B cell (primary cell): Measurements from ENCODE around the gene ACTC1. TPM values are rescaled to one million over a fixed set of nuclear protein-coding genes. Genes with fewer than 3 reads are reported as not detected.

Source experiments
- ATAC-seq: fragments of 200-7000 bp; cut with Tn5 transposase; one replicate; pipeline ENCODE4 v1.10.0; 2021; ENCODE audit warnings: low read depth, mild to moderate bottlenecking, moderate number of reproducible peaks, moderate library complexity
- CTCF ChIA-PET: fragments of 350-600 bp; sonication (Branson Sonifier 250); formaldehyde crosslinking; loops from one replicate; lab custom pipeline; 2021; ENCODE audit warnings: antibody characterized with exemption, inconsistent platforms; lab: Charles Lee
- POLR2A ChIA-PET: fragments of 350-600 bp; sonication (Branson Sonifier 250); formaldehyde crosslinking; loops from one replicate; lab custom pipeline; 2021; ENCODE audit warnings: antibody characterized with exemption; lab: Charles Lee
- DNase-seq: peaks from one replicate; pipeline ENCODE4 v3.0.0; 2013
- H2AFZ ChIP-seq: 2 replicates; pipeline ENCODE4 v1.6.1; 2012; ENCODE audit warnings: mild to moderate bottlenecking, low read depth, low read length; ENCODE audit not compliant: insufficient read depth, poor library complexity, severe bottlenecking
- H3K27ac ChIP-seq, 2 donors: 1 replicate in 1 of 2; 2 replicates in 1 of 2; pipeline ENCODE4 v1.5.1; 2012 to 2013; ENCODE audit warnings: low read length in 2 of 2, mild to moderate bottlenecking in 2 of 2, moderate library complexity in 1 of 2
- H3K27me3 ChIP-seq, 4 experiments: fragments of 200-600 bp in 1 of 4; sonication (generic) in 1 of 4; replicated peaks in 1 of 4; 1 replicate in 2 of 4; 2 replicates in 2 of 4; pipeline versions ENCODE4 v1.6.1 to v1.7.0; 2013 to 2016; ENCODE audit warnings: low read length in 3 of 4, mild to moderate bottlenecking in 2 of 4, mixed read lengths in 1 of 4, moderate library complexity in 1 of 4; ENCODE audit not compliant: insufficient read depth in 4 of 4, control insufficient read depth in 3 of 4; ENCODE audit errors: control extremely low read depth in 1 of 4
- H3K36me3 ChIP-seq, 2 experiments: replicated peaks in 1 of 2; 1 replicate in 1 of 2; 2 replicates in 1 of 2; pipeline versions ENCODE4 v1.6.1 to v1.7.1; 2013; ENCODE audit warnings: low read length in 1 of 2; ENCODE audit not compliant: insufficient read depth in 2 of 2, control insufficient read depth in 1 of 2; ENCODE audit errors: control extremely low read depth in 1 of 2, extremely low read depth in 1 of 2
- H3K4me1 ChIP-seq, 2 donors: fragments of 200-600 bp in 1 of 2; sonication (generic) in 1 of 2; 1 replicate in 1 of 2; 2 replicates in 1 of 2; pipeline versions ENCODE4 v1.5.1 to v1.6.1; 2013 to 2017; ENCODE audit warnings: low read length in 2 of 2; ENCODE audit not compliant: control insufficient read depth in 2 of 2, insufficient read depth in 2 of 2
- H3K4me2 ChIP-seq: replicated peaks from 2 replicates; pipeline ENCODE3; 2012; ENCODE audit warnings: mild to moderate bottlenecking, low read depth, low read length; ENCODE audit not compliant: poor library complexity, severe bottlenecking
- H3K4me3 ChIP-seq, 5 experiments: fragments of 200-600 bp in 1 of 5; sonication (generic) in 1 of 5; 1 replicate in 3 of 5; 2 replicates in 2 of 5; pipeline versions ENCODE4 v1.5.1 to v1.7.0; 2011 to 2016; ENCODE audit warnings: low read length in 4 of 5, mild to moderate bottlenecking in 4 of 5, low read depth in 2 of 5, control low read depth in 1 of 5, moderate library complexity in 1 of 5; ENCODE audit not compliant: insufficient read depth in 1 of 5; ENCODE audit errors: control extremely low read depth in 1 of 5, extremely low read depth in 1 of 5
- H3K79me2 ChIP-seq: fragments of 200-600 bp; sonication (generic); one replicate; pipeline ENCODE4 v1.6.0; 2016; ENCODE audit warnings: low read length; ENCODE audit not compliant: control insufficient read depth, insufficient read depth
- H3K9ac ChIP-seq: fragments of 200-600 bp; sonication (generic); 2 replicates; pipeline ENCODE4 v1.6.1; 2017; ENCODE audit warnings: mild to moderate bottlenecking, low read length, moderate library complexity
- H3K9me3 ChIP-seq, 3 donors: one replicate each; pipeline versions ENCODE4 v1.6.1 to v1.7.1; 2013; ENCODE audit warnings: low read length in 2 of 3; ENCODE audit not compliant: control insufficient read depth in 2 of 3, insufficient read depth in 1 of 3; ENCODE audit errors: control extremely low read depth in 1 of 3
- H4K20me1 ChIP-seq: 2 replicates; pipeline ENCODE4 v1.6.0; 2012; ENCODE audit warnings: mild to moderate bottlenecking, low read length; ENCODE audit not compliant: insufficient read depth, control insufficient read depth, poor library complexity, severe bottlenecking
- H3K27ac Mint-ChIP-seq: one replicate; pipeline ENCODE4 v1.8.0; 2021; ENCODE audit warnings: mixed read lengths
- H3K27me3 Mint-ChIP-seq: one replicate; pipeline ENCODE4 v1.8.0; 2021; ENCODE audit warnings: mixed read lengths
- H3K4me1 Mint-ChIP-seq: one replicate; pipeline ENCODE4 v1.8.0; 2021; ENCODE audit warnings: mixed read lengths
- H3K4me3 Mint-ChIP-seq: one replicate; pipeline ENCODE4 v1.8.0; 2021; ENCODE audit warnings: mixed read lengths
- H3K9me3 Mint-ChIP-seq: one replicate; pipeline ENCODE4 v1.8.0; 2022; ENCODE audit warnings: mixed read lengths; ENCODE audit not compliant: insufficient read depth
- EZH2 ChIP-seq: IDR thresholded peaks from 2 replicates; pipeline ENCODE4 v1.6.1; 2012; ENCODE audit warnings: borderline replicate concordance, low read depth, mild to moderate bottlenecking, moderate library complexity, low read length; ENCODE audit not compliant: insufficient read depth, poor library complexity, severe bottlenecking
- WGBS: methylation state at CpG from one replicate; pipeline ENCODE4 v1.1.5; 2013; ENCODE audit warnings: missing lambda C conversion rate; ENCODE audit not compliant: insufficient coverage; 5-methylcytosine and 5-hydroxymethylcytosine counted together
- intact Hi-C: fragments of 100-400 bp; cut with micrococcal nuclease; formaldehyde crosslinking; loops from one replicate; pipeline ENCODE4 v1.10.0; 2022
- polyA plus RNA-seq: library from polyadenylated mRNA; depleted of rRNA; stranded (reverse); fragments of >200 nt; gene quantifications from 2 replicates; pipeline ENCODE4 v1.2.3, GENCODE V29; 2012
- total RNA-seq, 2 donors: library from RNA; stranded (reverse); fragments of 120-200 nt in 1 of 2; gene quantifications; 1 replicate in 1 of 2; 2 replicates in 1 of 2; pipeline versions ENCODE4 v1.2.3 to v1.2.4, GENCODE V29; 2013 to 2022
- TF ChIP-seq, protein P1 (sequence below): fragments of 200-600 bp; IDR thresholded peaks from one replicate; pipeline ENCODE4 v1.8.0; 2022; ENCODE audit warnings: antibody characterized with exemption, mild to moderate bottlenecking

Gene ACTC1
- total and polyA plus RNA-seq, 2 donors (not counting 1 experiment from before 2014, with no cell fraction given), result not detected

DNA sequence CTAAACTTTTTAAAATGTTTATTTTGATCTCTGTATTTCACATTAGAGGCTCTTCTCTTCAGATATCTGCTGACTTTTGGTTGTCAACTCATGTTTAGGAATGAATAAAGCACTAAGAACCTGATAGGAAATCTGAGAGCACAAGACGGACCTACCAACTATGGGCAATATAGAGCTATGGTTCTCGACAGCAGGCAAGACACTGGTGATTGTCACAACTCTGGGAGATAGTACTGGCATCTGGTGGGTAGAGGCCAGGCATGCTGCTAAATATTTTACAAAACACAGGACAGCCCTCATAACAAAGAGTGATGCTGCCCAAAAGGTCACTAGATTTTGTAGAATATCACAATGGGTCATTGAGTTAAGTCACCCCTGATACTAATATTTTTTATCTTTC is 23.0 kb downstream of the ACTC1 start:
- Histone ChIP-seq H3K9ac (no peak overlapping the region), H3K4me2 (no peak overlapping the region), H3K4me1 (no peaks in the 10 kb centered on the region), H4K20me1 (no peaks in the 10 kb centered on the region), H3K79me2 (no peaks in the 10 kb centered on the region), H3K36me3 (no peaks in the 10 kb centered on the region), H3K27ac (no peak overlapping the region), H3K27me3 (no peaks in the 10 kb centered on the region), H2AFZ (no peak overlapping the region), H3K9me3 (no peaks in the 10 kb centered on the region), H3K4me3 (no peak overlapping the region)
- no peak for DNase-seq
- no peaks in the 10 kb centered on the region for H3K4me1 Mint-ChIP-seq
- no peak overlapping the region for H3K4me3 Mint-ChIP-seq
- intact Hi-C loops, result no loop called here
- TF ChIP-seq EZH2, result no peak
- TF ChIP-seq, protein P1, sequence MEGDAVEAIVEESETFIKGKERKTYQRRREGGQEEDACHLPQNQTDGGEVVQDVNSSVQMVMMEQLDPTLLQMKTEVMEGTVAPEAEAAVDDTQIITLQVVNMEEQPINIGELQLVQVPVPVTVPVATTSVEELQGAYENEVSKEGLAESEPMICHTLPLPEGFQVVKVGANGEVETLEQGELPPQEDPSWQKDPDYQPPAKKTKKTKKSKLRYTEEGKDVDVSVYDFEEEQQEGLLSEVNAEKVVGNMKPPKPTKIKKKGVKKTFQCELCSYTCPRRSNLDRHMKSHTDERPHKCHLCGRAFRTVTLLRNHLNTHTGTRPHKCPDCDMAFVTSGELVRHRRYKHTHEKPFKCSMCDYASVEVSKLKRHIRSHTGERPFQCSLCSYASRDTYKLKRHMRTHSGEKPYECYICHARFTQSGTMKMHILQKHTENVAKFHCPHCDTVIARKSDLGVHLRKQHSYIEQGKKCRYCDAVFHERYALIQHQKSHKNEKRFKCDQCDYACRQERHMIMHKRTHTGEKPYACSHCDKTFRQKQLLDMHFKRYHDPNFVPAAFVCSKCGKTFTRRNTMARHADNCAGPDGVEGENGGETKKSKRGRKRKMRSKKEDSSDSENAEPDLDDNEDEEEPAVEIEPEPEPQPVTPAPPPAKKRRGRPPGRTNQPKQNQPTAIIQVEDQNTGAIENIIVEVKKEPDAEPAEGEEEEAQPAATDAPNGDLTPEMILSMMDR, result no peak
- peaks cover 15% of the 10 kb centered on the region for H3K27me3 Mint-ChIP-seq
- no peak overlapping the region for H3K27ac Mint-ChIP-seq
- no peaks in the 10 kb centered on the region for H3K9me3 Mint-ChIP-seq
- whole genome bisulfite sequencing, result 100% methylated on average over 2 of the region's 2 CpGs
- no peak for ATAC-seq
- ChIA-PET CTCF (no interaction called here), POLR2A (no interaction called here)

DNA sequence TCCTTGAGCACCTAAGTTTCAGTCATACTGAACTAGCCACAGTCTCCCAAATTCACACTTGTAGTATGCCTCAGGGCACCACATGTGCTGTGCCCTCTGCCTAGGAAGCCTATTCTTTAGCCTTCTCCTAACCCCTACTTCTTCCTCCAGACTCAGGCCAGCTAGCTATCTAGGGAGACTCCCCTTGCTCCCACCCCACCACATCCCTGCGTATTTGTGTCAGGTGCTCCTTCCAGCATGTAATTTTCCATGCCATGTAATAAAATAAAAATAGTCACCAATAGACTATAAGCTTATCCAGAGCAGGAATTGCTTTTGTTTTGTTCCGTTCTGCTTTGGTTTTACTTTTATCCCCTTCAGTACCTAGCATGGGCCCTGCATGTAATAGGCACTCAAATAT is 25.6 kb downstream of the ACTC1 start:
- Histone ChIP-seq H3K27me3 (no peaks in the 10 kb centered on the region), H3K27ac (no peak overlapping the region), H3K4me3 (no peak overlapping the region), H4K20me1 (no peaks in the 10 kb centered on the region), H3K9ac (no peak overlapping the region), H3K79me2 (no peaks in the 10 kb centered on the region), H3K4me1 (no peaks in the 10 kb centered on the region), H3K4me2 (no peak overlapping the region), H3K9me3 (no peaks in the 10 kb centered on the region), H2AFZ (no peak overlapping the region), H3K36me3 (no peaks in the 10 kb centered on the region)
- intact Hi-C loops, result no loop called here
- Mint-ChIP-seq H3K4me3 (no peak overlapping the region), H3K4me1 (no peaks in the 10 kb centered on the region), H3K27ac (no peak overlapping the region), H3K9me3 (no peaks in the 10 kb centered on the region), H3K27me3 (peaks cover 11% of the 10 kb centered on the region)
- WGBS, result no CpG with 5 or more reads among the region's 2 CpGs
- DNase-seq (no peak), ATAC-seq (no peak)
- TF ChIP-seq, protein P1, result no peak
- no peak for TF ChIP-seq EZH2
- ChIA-PET POLR2A (no interaction called here), CTCF (no interaction called here)
